CD4-positive, alpha-beta T cell treated with Interleukin-4 for 1 hour (primary cell): ENCODE measurements around the gene NEB.
A peak's percentile ranks its signal among the peaks of the same experiment; 100 is the strongest.

Source experiments
- DNase-seq, 2 donors: peaks; one replicate each; pipeline ENCODE4 v3.0.0-alpha.2; 2020 to 2022

Gene NEB

GRCh38 chr2:151534001-151534400, 200.3 kb downstream of the NEB start:
- no peak for DNase-seq

- DNase-seq = no peak
Measured at GRCh38 chr2:151533127-151533526, 201.1 kb downstream of the NEB start.

- no peak for DNase-seq
Measured at GRCh38 chr2:151526572-151527090, 207.6 kb downstream of the NEB start.

- peak in 1 of 2 donors; percentile 37 for DNase-seq
Measured at GRCh38 chr2:151525821-151526373, 208.4 kb downstream of the NEB start.

- no peak for DNase-seq
Measured at GRCh38 chr2:151523850-151524249, 210.4 kb downstream of the NEB start.

- no peak for DNase-seq
Measured at GRCh38 chr2:151522556-151522955, 211.7 kb downstream of the NEB start.

- no peak for DNase-seq
Measured at GRCh38 chr2:151520976-151521375, 213.3 kb downstream of the NEB start.

- DNase-seq = no peak
Measured at GRCh38 chr2:151518802-151519201, 215.5 kb downstream of the NEB start.

GRCh38 chr2:151508519-151508918, 225.8 kb downstream of the NEB start:
- no peak for DNase-seq

- no peak for DNase-seq
Measured at GRCh38 chr2:151506170-151506569, 228.1 kb downstream of the NEB start.

- no peak for DNase-seq
Measured at GRCh38 chr2:151498178-151498577, 236.1 kb downstream of the NEB start.

- DNase-seq = no peak
Measured at GRCh38 chr2:151491496-151491895, 242.8 kb downstream of the NEB start.

GRCh38 chr2:151490276-151490675, 244.0 kb downstream of the NEB start:
- DNase-seq = no peak

GRCh38 chr2:151486053-151486452, 248.2 kb downstream of the NEB start:
- DNase-seq = no peak

GRCh38 chr2:151484100-151484499, 250.2 kb downstream of the NEB start:
- DNase-seq = no peak

GRCh38 chr2:151483546-151483945, 250.7 kb downstream of the NEB start:
- DNase-seq = no peak

GRCh38 chr2:151482171-151482725, 252.0 kb downstream of the NEB start:
- DNase-seq = no peak

- no peak for DNase-seq
Measured at GRCh38 chr2:151481744-151482143, 252.5 kb downstream of the NEB start.

- DNase-seq = no peak
Measured at GRCh38 chr2:151478011-151478410, 256.3 kb downstream of the NEB start.

GRCh38 chr2:151476287-151476686, 258.0 kb downstream of the NEB start:
- DNase-seq = no peak

- no peak for DNase-seq
Measured at GRCh38 chr2:151475071-151475470, 259.2 kb downstream of the NEB start.

GRCh38 chr2:151472966-151473365, 261.3 kb downstream of the NEB start:
- no peak for DNase-seq

GRCh38 chr2:151470556-151470955, 263.7 kb downstream of the NEB start:
- DNase-seq = no peak

GRCh38 chr2:151465771-151466170, 268.5 kb downstream of the NEB start:
- no peak for DNase-seq

- DNase-seq = no peak
Measured at GRCh38 chr2:151459358-151459757, 274.9 kb downstream of the NEB start.
